ENCODE results near the gene MITF.

- TF ChIP-seq POLR2A (IDR thresholded peaks at IDR 0.05; ENCODE audit: extremely low read depth, insufficient read length) (no peak), CTCF (IDR thresholded peaks at IDR 0.05; ENCODE audit: low read depth, low read length) (no peak)
- TF ChIP-seq, protein P1, sequence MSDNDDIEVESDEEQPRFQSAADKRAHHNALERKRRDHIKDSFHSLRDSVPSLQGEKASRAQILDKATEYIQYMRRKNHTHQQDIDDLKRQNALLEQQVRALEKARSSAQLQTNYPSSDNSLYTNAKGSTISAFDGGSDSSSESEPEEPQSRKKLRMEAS (IDR thresholded peaks at IDR 0.05; ENCODE audit: low read depth, low read length): no peak
Observed at GRCh38 chr3:69880069-69880640, 140.9 kb downstream of the MITF start.
